ENCODE measurements around the gene MMP25.

GRCh38 chr16:3091551-3091950 lies 45.2 kb downstream of the MMP25 start:
- TF ChIP-seq CTCF (IDR thresholded peaks at IDR 0.05; ENCODE audit: low read depth, low read length) (no peak), EZH2phosphoT487 (IDR thresholded peaks at IDR 0.05; ENCODE audit: low read depth) (no peak)

Measured in OCI-LY3 (cell line).